Panc1 (cell line): ENCODE results near the gene CD48. TPM values are rescaled to one million over a fixed set of nuclear protein-coding genes. Genes with fewer than 3 reads are reported as not detected.

Source experiments
- ATAC-seq: fragments of 200-7000 bp; cut with Tn5 transposase; 2 replicates; pipeline ENCODE4 v1.9.1; 2020; ENCODE audit warnings: mild to moderate bottlenecking, moderate library complexity
- BruUV-seq: library from RNA; stranded (reverse); fragments of 400-500 nt; replicated peaks from 2 replicates; lab custom pipeline; 2021; lab: Mats Ljungman, UMichigan
- CTCF ChIA-PET: fragments of 300-600 bp; sonication (Branson Sonifier 250); formaldehyde crosslinking; loops from one replicate; lab custom pipeline; 2022; ENCODE audit warnings: antibody characterized with exemption; lab: Charles Lee
- POLR2A ChIA-PET: fragments of 300-600 bp; sonication (Branson Sonifier 250); formaldehyde crosslinking; loops from one replicate; lab custom pipeline; 2022; ENCODE audit warnings: antibody characterized with exemption; lab: Charles Lee
- DNase-seq: peaks from one replicate; pipeline ENCODE4 v3.0.0-alpha.2; 2010; ENCODE audit warnings: low read depth, low spot score
- H3K27ac ChIP-seq: 2 replicates; pipeline ENCODE4 v1.5.1; 2011; ENCODE audit warnings: mild to moderate bottlenecking, low read length, inconsistent platforms
- H3K27me3 ChIP-seq: fragments of 200-500 bp; sonication (Bioruptor generic); 2 replicates; pipeline ENCODE4 v1.6.0; 2014; ENCODE audit warnings: low read length, inconsistent platforms; ENCODE audit not compliant: control insufficient read depth, insufficient read depth
- H3K36me3 ChIP-seq: fragments of 200-500 bp; sonication (Bioruptor generic); 2 replicates; pipeline ENCODE4 v1.5.1; 2014; ENCODE audit warnings: inconsistent platforms, mild to moderate bottlenecking, low read length, moderate library complexity; ENCODE audit not compliant: control insufficient read depth, insufficient read depth
- H3K4me1 ChIP-seq: 2 replicates; pipeline ENCODE4 v1.5.1; 2011; ENCODE audit warnings: inconsistent platforms, mild to moderate bottlenecking, low read length, moderate library complexity; ENCODE audit not compliant: control insufficient read depth, insufficient read depth
- H3K4me3 ChIP-seq, 2 experiments: 2 replicates each; pipeline ENCODE4 v1.5.1; 2011 to 2012; ENCODE audit warnings: low read depth in 2 of 2, low read length in 2 of 2, mild to moderate bottlenecking in 2 of 2, inconsistent platforms in 1 of 2, moderate library complexity in 1 of 2
- H3K9me3 ChIP-seq: fragments of 200-500 bp; sonication (Bioruptor generic); 2 replicates; pipeline ENCODE4 v1.5.1; 2014; ENCODE audit warnings: low read depth, mild to moderate bottlenecking, inconsistent platforms, low read length, moderate library complexity; ENCODE audit not compliant: control insufficient read depth, insufficient read depth
- POLR2AphosphoS5 ChIP-seq: IDR thresholded peaks from 2 replicates; pipeline ENCODE4 v1.6.1; 2012; ENCODE audit warnings: mild to moderate bottlenecking, low read depth, low read length, moderate library complexity
- REST ChIP-seq, 2 experiments: IDR thresholded peaks; 2 replicates each; pipeline ENCODE4 v1.6.1; 2011 to 2012; ENCODE audit warnings: low read depth in 2 of 2, control low read depth in 1 of 2, low read length in 1 of 2, mild to moderate bottlenecking in 1 of 2, moderate library complexity in 1 of 2; ENCODE audit not compliant: insufficient read depth in 1 of 2
- SIN3A ChIP-seq: IDR thresholded peaks from 2 replicates; pipeline ENCODE4 v1.6.1; 2012; ENCODE audit warnings: low read depth, mild to moderate bottlenecking, low read length, moderate library complexity, borderline replicate concordance; ENCODE audit not compliant: insufficient read depth
- TCF7L2 ChIP-seq: IDR thresholded peaks from 2 replicates; pipeline ENCODE4 v1.6.1; 2011; ENCODE audit warnings: mild to moderate bottlenecking, low read depth, low read length, inconsistent platforms
- in situ Hi-C: cut with HindIII; loops from 2 replicates; pipeline ENCODE4 v1.10.0; 2016; ENCODE audit warnings: low sequenced_read_pairs, low pct_unique_long_range_greater_than_20kb
- intact Hi-C: fragments of 100-400 bp; cut with micrococcal nuclease; formaldehyde crosslinking; loops from one replicate; pipeline ENCODE4 v1.10.0; 2022; ENCODE audit not compliant: unreplicated experiment
- total RNA-seq: library from RNA; stranded (reverse); gene quantifications from one replicate; pipeline ENCODE4 v1.2.1, GENCODE V29; 2021; ENCODE audit not compliant: unreplicated experiment
- TF ChIP-seq, protein P1 (sequence below): fragments of 450-650 bp; IDR thresholded peaks from 2 replicates; pipeline ENCODE4 v1.5.1; 2017; ENCODE audit warnings: mild to moderate bottlenecking

CD48 gene
- total RNA-seq, 1 experiment from 2014 or later, result 0.67 TPM

- Histone ChIP-seq H3K4me3 (no peak overlapping the region), H3K27ac (no peak overlapping the region), H3K4me1 (no peaks in the 10 kb centered on the region), H3K9me3 (no peaks in the 10 kb centered on the region), H3K36me3 (no peaks in the 10 kb centered on the region), H3K27me3 (no peaks in the 10 kb centered on the region)
- intact Hi-C loops (no loop called here), in situ Hi-C loops (no loop called here)
- TF ChIP-seq, protein P1, sequence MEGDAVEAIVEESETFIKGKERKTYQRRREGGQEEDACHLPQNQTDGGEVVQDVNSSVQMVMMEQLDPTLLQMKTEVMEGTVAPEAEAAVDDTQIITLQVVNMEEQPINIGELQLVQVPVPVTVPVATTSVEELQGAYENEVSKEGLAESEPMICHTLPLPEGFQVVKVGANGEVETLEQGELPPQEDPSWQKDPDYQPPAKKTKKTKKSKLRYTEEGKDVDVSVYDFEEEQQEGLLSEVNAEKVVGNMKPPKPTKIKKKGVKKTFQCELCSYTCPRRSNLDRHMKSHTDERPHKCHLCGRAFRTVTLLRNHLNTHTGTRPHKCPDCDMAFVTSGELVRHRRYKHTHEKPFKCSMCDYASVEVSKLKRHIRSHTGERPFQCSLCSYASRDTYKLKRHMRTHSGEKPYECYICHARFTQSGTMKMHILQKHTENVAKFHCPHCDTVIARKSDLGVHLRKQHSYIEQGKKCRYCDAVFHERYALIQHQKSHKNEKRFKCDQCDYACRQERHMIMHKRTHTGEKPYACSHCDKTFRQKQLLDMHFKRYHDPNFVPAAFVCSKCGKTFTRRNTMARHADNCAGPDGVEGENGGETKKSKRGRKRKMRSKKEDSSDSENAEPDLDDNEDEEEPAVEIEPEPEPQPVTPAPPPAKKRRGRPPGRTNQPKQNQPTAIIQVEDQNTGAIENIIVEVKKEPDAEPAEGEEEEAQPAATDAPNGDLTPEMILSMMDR, result no peak
- TF ChIP-seq POLR2AphosphoS5, result no peak
- ChIA-PET POLR2A (no interaction called here), CTCF (no interaction called here)
- ATAC-seq (no peak), DNase-seq (no peak)
- BruUV-seq, result no TSS peak
Measured at GRCh38 chr1:160630523-160631451, 80.8 kb downstream of the CD48 start.

DNA sequence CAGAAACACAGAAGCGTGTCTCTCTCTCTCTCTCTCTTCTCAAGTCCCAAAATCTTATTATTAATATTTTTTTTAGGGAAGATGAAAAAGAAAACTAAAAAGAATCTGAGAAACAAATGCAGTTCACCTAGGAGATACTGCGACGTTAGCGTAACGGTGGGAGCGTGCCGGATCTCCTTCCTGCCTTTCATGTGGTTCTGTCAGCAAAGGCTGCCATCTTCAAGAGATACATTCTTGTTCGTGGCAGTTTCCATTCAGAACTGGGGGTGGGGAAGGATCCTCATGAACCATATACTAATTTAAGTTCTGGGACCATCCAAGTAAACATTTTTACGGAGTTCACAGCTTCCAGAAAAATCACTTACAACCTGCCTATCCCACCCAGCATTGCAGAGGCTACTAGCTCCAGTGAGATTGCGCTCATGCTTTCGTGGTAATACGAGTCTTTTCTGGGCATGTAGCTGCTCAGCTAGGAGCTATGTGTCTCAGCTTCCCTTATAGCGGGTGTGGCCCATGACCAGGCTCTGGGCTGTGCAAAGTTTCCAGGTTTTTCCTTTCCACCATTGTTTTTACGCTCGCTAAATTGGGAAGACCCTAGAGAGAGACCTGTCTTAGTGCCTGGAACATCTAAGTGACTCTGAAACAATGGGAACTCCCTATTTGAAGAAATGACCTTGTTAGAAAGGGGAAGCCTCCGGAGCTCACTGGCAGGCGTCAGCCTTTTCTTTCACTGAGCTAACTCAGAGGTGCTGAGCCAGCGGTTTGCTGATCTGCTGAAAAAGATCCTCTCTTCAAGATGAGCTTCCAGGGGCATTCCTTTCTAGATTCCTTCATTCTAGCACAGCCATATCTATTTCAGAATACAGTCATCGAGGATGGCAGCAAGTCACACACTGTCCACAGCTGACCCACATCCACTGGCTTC lies 82.1 kb downstream of the CD48 start:
- POLR2A ChIA-PET, result no interaction called here

More for the DNA sequence above, 82.1 kb downstream of the CD48 start:
- no peak overlapping the region for H3K27ac ChIP-seq
- intact Hi-C loops (no loop called here), in situ Hi-C loops (no loop called here)
- H3K9me3 ChIP-seq, result no peaks in the 10 kb centered on the region
- no peaks in the 10 kb centered on the region for H3K27me3 ChIP-seq
- no TSS peak for BruUV-seq
- no peaks in the 10 kb centered on the region for H3K4me1 ChIP-seq
- H3K4me3 ChIP-seq, result no peak overlapping the region
- CTCF ChIA-PET, result no interaction called here
- no peak for ATAC-seq
- no peak for DNase-seq
- TF ChIP-seq TCF7L2 (no peak), REST (IDR thresholded peaks at IDR 0.05; ENCODE audit: insufficient read depth in 1 of 2, low read depth in 2 of 2, low read length in 1 of 2) (no peak), SIN3A (no peak), POLR2AphosphoS5 (no peak)
- TF ChIP-seq, protein P1, result no peak
- no peaks in the 10 kb centered on the region for H3K36me3 ChIP-seq
